ENCODE measurements around the gene POLRMT. TPM values are rescaled to one million over a fixed set of nuclear protein-coding genes. Genes with fewer than 3 reads are reported as not detected.

The POLRMT gene
- total RNA-seq, 1 donor from 2014 or later: 26.8 TPM

DNA sequence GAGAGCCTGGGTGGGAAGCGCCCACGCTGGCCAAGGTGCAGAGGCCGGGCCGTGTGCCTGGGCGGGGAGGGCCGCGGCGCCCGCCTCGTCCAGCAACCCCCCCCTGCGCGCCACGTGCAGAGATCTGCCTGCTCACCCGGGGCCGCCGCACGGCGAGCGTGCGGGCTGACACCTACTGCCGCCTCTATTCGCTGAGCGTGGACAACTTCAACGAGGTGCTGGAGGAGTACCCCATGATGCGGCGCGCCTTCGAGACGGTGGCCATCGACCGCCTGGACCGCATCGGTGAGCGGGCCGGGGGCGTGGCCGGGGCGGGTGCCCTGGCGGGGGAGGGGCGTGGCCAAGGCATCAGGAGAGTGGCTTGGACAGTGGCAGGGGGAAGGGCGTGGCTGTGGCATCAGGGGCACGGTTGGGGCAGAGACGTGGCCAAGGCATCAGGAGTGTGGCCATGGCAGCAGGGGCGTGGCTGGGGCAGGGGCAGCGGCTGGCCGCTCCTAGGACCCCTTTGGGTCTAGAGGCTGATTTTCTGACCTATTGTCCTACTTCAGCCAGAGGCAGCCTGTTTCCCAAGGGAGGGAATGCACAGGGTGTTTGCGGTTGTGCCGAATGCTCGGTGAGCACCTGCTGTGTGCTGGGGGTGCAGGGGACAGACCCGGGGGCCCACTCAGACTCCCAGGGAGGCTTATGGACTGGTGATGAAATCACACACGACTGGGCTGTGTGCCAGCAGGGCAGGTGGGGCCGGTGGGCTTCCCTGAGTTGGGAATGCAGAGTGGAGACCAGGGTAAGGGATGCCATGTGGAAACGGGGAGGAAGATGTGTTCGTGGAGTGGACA, 19.4 kb downstream of the POLRMT start:
- Histone ChIP-seq H3K27ac (no peak overlapping the region), H3K4me3 (no peak overlapping the region), H3K27me3 (no peaks in the 10 kb centered on the region), H3K36me3 (peaks cover 19 to 21% of the 10 kb centered on the region in 2 donors), H3K9me3 (no peaks in the 10 kb centered on the region), H3K4me1 (no peaks in the 10 kb centered on the region)
- DNase-seq (ENCODE audit: low spot score in 2 of 2): no peak
- intact Hi-C loops (cut with DNase I): no loop called here
- TF ChIP-seq, protein P1, sequence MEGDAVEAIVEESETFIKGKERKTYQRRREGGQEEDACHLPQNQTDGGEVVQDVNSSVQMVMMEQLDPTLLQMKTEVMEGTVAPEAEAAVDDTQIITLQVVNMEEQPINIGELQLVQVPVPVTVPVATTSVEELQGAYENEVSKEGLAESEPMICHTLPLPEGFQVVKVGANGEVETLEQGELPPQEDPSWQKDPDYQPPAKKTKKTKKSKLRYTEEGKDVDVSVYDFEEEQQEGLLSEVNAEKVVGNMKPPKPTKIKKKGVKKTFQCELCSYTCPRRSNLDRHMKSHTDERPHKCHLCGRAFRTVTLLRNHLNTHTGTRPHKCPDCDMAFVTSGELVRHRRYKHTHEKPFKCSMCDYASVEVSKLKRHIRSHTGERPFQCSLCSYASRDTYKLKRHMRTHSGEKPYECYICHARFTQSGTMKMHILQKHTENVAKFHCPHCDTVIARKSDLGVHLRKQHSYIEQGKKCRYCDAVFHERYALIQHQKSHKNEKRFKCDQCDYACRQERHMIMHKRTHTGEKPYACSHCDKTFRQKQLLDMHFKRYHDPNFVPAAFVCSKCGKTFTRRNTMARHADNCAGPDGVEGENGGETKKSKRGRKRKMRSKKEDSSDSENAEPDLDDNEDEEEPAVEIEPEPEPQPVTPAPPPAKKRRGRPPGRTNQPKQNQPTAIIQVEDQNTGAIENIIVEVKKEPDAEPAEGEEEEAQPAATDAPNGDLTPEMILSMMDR (IDR thresholded peaks at IDR 0.05): no peak

DNA sequence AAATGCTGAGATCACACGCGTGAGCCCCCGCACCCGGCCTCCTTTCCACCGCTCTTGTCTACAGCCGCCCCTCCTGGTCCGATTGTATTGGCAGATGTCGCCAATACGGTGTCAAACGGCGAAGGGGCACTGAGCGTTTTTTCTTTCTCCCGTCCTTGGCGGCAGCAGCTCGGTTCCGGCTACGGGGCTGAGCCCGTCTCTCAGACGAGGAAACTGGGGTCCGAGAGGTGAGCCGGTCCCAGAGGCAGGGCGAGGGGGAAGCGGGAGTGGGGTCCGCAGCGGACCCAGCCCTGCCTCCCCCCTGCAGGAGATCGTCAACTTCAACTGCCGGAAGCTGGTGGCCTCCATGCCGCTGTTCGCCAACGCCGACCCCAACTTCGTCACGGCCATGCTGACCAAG, 20.4 kb downstream of the POLRMT start:
- H3K4me3 ChIP-seq: no peak overlapping the region
- DNase-seq (ENCODE audit: low spot score in 2 of 2): no peak
- no peaks in the 10 kb centered on the region for H3K9me3 ChIP-seq
- H3K36me3 ChIP-seq: peaks cover 9 to 11% of the 10 kb centered on the region in 2 donors
- no peaks in the 10 kb centered on the region for H3K4me1 ChIP-seq
- intact Hi-C loops (cut with DNase I): no loop called here
- TF ChIP-seq, protein P1 (IDR thresholded peaks at IDR 0.05): no peak
- no peaks in the 10 kb centered on the region for H3K27me3 ChIP-seq
- no peak overlapping the region for H3K27ac ChIP-seq

DNA sequence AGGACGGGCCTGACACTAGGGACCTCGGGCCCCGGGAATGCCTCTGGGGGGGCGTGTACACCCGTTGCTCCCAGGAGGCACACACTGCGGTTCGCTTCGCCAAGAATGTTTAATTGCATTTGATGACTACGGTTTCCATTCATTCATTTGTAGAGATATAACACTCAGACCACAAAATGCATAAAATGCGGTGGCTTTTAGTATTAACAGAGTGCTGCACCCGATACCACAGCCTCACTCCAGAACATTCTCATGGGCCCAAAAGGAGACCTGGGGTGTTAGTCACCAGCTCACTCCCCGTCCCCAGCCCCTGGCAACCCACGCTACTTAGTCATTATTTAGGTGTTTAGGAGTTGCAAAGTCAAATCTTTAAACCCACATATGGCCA, 21.9 kb downstream of the POLRMT start:
- H3K27ac ChIP-seq: no peak overlapping the region
- intact Hi-C loops (cut with DNase I): no loop called here
- H3K4me1 ChIP-seq: no peaks in the 10 kb centered on the region
- DNase-seq (ENCODE audit: low spot score in 2 of 2): no peak
- no peak overlapping the region for H3K4me3 ChIP-seq
- no peaks in the 10 kb centered on the region for H3K9me3 ChIP-seq
- TF ChIP-seq, protein P1 (IDR thresholded peaks at IDR 0.05): no peak
- H3K36me3 ChIP-seq: no peaks in the 10 kb centered on the region
- H3K27me3 ChIP-seq: no peaks in the 10 kb centered on the region

DNA sequence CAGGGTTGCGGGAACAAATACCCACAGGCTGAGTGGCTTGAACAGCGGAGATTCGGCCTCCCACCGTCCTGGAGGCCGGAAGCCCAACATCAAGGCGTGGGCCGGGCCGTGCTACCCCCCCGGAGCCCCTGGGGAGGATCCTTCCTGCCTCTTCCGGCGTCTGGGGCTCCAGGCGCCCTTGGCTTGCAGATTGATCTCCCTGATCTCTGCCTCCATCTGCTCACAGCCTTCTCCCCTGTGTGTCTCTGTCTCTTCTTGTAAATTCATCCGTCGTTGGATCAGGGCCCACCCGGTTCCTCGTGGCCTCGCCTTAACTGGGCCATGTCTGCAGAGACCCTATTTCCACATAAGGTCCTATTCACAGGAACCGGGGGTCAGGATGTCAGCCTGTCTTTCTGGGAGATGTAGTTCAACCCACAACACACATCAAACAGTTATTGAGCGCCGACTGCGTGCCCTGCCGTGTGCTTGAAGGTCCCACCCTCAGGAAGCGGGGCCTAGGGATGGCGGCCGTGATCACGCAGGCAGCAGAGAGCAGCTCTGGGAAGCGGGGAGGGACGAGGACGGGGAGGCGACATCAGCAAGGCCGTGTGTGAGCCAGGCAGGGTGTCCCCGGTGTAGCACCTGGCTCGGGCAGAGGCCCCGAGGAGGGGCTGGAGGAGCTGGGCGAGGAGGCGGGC, 22.4 kb downstream of the POLRMT start:
- intact Hi-C loops (cut with DNase I): no loop called here
- Histone ChIP-seq H3K27me3 (no peaks in the 10 kb centered on the region), H3K36me3 (no peaks in the 10 kb centered on the region), H3K27ac (no peak overlapping the region), H3K4me3 (peak overlapping the region in 1 of 2 donors; percentile 12), H3K4me1 (no peaks in the 10 kb centered on the region), H3K9me3 (no peaks in the 10 kb centered on the region)
- DNase-seq (ENCODE audit: low spot score in 2 of 2): no peak
- TF ChIP-seq, protein P1 (IDR thresholded peaks at IDR 0.05): no peak

DNA sequence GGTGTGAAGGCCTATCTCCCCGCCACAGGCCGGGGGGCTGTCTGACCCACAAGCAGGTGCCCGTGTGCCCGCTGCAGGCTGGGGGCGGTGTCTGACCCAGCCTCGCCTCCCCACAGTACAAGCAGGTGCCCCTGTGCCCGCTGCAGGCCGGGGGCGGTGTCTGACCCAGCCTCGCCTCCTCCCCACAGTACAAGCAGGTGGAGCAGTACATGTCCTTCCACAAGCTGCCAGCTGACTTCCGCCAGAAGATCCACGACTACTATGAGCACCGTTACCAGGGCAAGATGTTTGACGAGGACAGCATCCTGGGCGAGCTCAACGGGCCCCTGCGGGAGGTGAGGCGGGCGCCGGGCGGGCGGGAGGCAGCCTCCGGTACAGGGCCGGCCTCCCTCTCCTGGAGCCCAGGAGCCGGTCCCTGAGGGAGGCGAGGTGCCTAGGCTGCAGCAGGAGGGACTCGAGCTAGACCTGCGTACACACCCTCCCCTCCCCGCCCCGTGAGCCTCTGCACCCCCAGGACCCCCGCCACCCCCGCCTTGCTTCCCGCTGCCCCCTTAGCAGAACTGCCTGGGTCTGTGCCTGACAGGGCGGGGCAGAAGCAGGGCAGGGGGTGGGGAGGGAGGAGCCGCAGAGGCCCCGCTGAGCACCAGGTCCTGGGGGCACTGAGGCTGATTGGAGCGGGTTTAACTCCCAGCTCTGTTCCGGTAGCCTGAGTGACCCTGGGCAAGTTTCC, 23.1 kb downstream of the POLRMT start:
- TF ChIP-seq, protein P1 (IDR thresholded peaks at IDR 0.05): no peak

More for the DNA sequence above, 23.1 kb downstream of the POLRMT start:
- Histone ChIP-seq H3K27ac (no peak overlapping the region), H3K4me3 (peak overlapping the region in 1 of 2 donors; percentile 12), H3K27me3 (no peaks in the 10 kb centered on the region), H3K9me3 (no peaks in the 10 kb centered on the region), H3K36me3 (no peaks in the 10 kb centered on the region), H3K4me1 (no peaks in the 10 kb centered on the region)
- intact Hi-C loops (cut with DNase I): no loop called here
- no peak for DNase-seq (ENCODE audit: low spot score in 2 of 2)
